ENCODE data around the gene RBP7. TPM values are rescaled to one million over a fixed set of nuclear protein-coding genes. Genes with fewer than 3 reads are reported as not detected.
"Not testable (repeated sequence)": the region's sequence is repeated elsewhere in the genome, so short reads cannot be mapped to it uniquely, and the experiment has no call there.

Gene RBP7
- total RNA-seq: not detected

DNA sequence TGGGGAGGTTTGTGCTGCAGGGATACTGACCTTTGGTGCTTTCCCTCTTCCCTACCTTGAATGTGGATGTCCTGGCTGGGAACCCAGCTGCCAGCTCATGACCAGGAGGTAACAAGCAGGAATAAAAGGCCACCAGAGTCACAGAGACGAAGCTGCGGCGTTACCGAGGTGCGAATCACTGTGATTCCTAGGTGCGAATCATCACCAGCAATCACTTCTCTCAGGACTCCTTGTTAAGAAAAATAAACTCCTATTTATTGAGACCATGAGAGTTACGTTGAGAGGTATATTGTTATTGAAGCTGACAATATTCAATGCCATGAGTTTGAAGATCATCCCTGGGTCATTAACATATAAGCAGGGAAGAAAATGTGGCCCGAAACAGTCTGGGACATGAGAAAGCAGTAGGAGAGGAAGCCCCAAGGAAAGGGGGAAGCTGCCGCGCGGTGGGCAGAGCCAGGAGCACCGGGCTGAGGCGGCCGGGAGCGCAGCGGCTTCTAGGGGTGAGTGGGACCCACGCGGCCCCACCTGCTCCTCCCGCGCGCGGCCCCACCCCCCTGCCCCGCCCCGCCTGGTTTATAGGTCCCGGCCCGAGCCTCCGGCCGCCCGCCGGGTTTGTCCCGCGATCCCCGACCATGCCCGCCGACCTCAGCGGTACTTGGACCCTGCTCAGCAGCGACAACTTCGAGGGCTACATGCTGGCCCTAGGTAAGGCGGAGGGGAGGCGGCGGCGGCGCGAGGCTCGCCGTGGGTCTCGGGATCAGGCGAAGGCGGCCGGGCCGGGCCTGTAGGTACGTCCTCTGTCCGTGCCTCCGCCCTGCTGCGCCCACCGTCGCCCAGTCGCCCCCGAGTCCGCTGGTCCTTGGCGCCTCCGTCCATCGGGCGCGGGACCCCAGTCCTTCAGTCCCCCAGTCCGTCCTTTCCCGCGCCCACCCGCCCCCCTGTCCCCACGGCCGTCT lies at the start of gene RBP7:
RBP7 (plus strand) TSS at position 605 of the 959 bp plus-strand sequence; CDS start at position 636, 31 bp downstream.
- CTCF ChIA-PET: no interaction called here
- peaks cover 23% of the 10 kb centered on the region for H3K27me3 Mint-ChIP-seq (ENCODE audit: low read depth)
- H3K4me1 Mint-ChIP-seq (ENCODE audit: low read depth): peaks cover 10% of the 10 kb centered on the region
- DNase-seq: no peak
- no peaks in the 10 kb centered on the region for H3K36me3 Mint-ChIP-seq (ENCODE audit: low read depth)
- no peak within 1 kb of the TSS for H3K27ac Mint-ChIP-seq
- no peaks in the 10 kb centered on the region for H3K9me3 Mint-ChIP-seq
- intact Hi-C loops (cut with micrococcal nuclease): no loop called here
- peak within 1 kb of the TSS; percentile 74 for H3K4me3 Mint-ChIP-seq

GRCh38 chr1:9957726-9958125 lies 39.3 kb upstream of the RBP7 start:
- intact Hi-C loops (cut with micrococcal nuclease): no loop called here
- no peak for DNase-seq
- Mint-ChIP-seq H3K9me3 (no peaks in the 10 kb centered on the region), H3K36me3 (ENCODE audit: low read depth) (no peaks in the 10 kb centered on the region), H3K27me3 (ENCODE audit: low read depth) (no peaks in the 10 kb centered on the region), H3K4me1 (ENCODE audit: low read depth) (no peaks in the 10 kb centered on the region), H3K27ac (no peak overlapping the region), H3K4me3 (no peak overlapping the region)
- CTCF ChIA-PET: interaction anchor here (1.2 kb wide), 1 partner anchor 170 kb away, joined by 3 read pairs; no protein-coding TSS in a partner anchor

GRCh38 chr1:9960011-9960410 lies 37.0 kb upstream of the RBP7 start:
- H3K4me3 Mint-ChIP-seq: no peak overlapping the region
- H3K9me3 Mint-ChIP-seq: no peaks in the 10 kb centered on the region
- H3K36me3 Mint-ChIP-seq (ENCODE audit: low read depth): no peaks in the 10 kb centered on the region
- no peak overlapping the region for H3K27ac Mint-ChIP-seq
- no peaks in the 10 kb centered on the region for H3K27me3 Mint-ChIP-seq (ENCODE audit: low read depth)
- CTCF ChIA-PET: no interaction called here
- H3K4me1 Mint-ChIP-seq (ENCODE audit: low read depth): no peaks in the 10 kb centered on the region
- no peak for DNase-seq
- intact Hi-C loops (cut with micrococcal nuclease): no loop called here

DNA sequence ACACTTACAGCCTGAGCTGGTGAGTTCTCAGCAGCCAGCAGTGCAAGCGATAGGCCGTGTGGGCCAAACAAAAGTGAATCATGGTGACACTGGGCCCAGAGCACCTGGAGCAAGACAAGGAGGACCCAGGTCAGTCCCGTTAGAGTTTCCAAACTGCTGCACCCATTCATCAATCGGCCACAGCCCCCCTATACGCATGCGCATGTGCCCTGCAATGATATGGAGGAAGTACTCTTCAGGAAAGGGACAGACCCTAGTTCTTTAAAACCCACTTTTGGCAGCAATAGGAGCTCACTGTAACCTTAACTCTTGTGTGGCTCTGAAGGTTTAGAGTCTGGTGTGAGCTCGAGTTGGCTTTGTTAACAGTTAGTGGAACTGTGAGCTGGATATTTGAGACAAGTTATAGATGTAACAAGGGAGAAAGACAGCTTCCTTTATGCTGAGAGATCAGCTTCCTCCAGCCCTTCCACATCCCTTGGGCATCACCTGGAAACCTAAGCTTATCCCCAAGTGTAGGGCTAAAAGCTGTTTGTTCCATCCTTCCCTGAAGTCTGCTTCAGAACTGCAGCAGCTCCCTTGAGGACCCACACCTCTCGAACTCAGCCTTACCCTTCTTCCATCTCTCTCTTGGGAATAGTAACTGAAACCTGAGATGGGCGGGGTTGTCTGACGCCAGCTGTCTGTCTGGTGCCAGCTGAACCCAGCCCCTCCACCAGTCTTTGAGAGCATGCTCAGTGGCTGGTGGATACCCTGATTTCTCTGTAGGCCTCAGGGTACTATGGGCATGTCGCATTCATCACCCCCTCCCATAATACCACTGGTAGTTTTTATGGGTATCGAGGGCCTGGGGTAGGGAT lies 36.1 kb upstream of the RBP7 start:
- intact Hi-C loops (cut with micrococcal nuclease): no loop called here
- H3K36me3 Mint-ChIP-seq (ENCODE audit: low read depth): no peaks in the 10 kb centered on the region
- DNase-seq: no peak
- no peaks in the 10 kb centered on the region for H3K9me3 Mint-ChIP-seq
- no peak overlapping the region for H3K4me3 Mint-ChIP-seq
- CTCF ChIA-PET: interaction anchor here (0.9 kb wide), 2 partner anchors 10 to 445 kb away, joined by 3 to 4 read pairs; no protein-coding TSS in a partner anchor
- H3K27ac Mint-ChIP-seq: no peak overlapping the region
- no peaks in the 10 kb centered on the region for H3K27me3 Mint-ChIP-seq (ENCODE audit: low read depth)
- no peaks in the 10 kb centered on the region for H3K4me1 Mint-ChIP-seq (ENCODE audit: low read depth)

DNA sequence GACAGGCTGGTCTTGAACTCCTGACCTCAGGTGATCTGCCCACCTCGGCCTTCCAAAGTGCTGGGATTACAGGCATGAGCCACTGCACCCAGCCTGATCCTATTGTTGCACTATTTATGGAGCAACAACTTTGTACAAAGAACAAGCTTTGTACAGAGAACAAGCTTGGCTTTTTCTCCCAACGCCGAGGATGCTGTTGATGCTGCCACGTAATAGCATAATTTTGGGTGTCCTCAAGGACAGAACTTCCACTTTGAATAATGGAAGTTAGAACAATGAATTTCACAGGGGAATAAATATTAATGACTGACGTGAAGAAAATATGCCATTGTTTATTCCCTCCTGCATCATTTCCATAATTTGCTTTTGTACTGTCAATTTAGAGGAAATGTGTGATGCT lies 12.8 kb upstream of the RBP7 start:
- intact Hi-C loops (cut with micrococcal nuclease): no loop called here
- H3K4me1 Mint-ChIP-seq (ENCODE audit: low read depth): no peaks in the 10 kb centered on the region
- H3K27me3 Mint-ChIP-seq (ENCODE audit: low read depth): no peaks in the 10 kb centered on the region
- H3K27ac Mint-ChIP-seq: no peak overlapping the region
- H3K36me3 Mint-ChIP-seq (ENCODE audit: low read depth): peaks cover 9% of the 10 kb centered on the region
- H3K9me3 Mint-ChIP-seq: no peaks in the 10 kb centered on the region
- no peak for DNase-seq
- no peak overlapping the region for H3K4me3 Mint-ChIP-seq
- CTCF ChIA-PET: no interaction called here

DNA sequence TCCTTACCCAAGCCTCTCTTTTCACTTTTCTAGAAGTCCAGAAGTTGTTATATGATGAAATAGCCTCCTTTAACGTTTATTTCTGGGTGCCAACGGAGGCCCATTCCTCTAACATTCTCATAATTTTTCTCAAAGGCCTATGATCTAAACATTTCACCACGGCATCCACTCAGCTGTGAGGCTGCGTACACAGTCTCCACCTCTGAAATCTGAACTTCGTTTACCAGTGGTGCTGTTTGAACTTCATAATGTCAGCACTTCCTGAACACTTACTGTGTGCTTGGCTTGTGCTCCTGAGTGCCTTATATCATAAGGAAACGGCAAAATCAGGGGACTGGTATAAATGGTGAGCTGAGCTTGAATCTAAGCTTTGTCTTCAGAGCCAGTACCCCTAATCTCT lies 12.0 kb upstream of the RBP7 start:
- CTCF ChIA-PET: no interaction called here
- Mint-ChIP-seq H3K4me3 (no peak overlapping the region), H3K27me3 (ENCODE audit: low read depth) (no peaks in the 10 kb centered on the region), H3K36me3 (ENCODE audit: low read depth) (peaks cover 9% of the 10 kb centered on the region), H3K4me1 (ENCODE audit: low read depth) (no peaks in the 10 kb centered on the region), H3K27ac (no peak overlapping the region), H3K9me3 (no peaks in the 10 kb centered on the region)
- intact Hi-C loops (cut with micrococcal nuclease): no loop called here
- no peak for DNase-seq

- CTCF ChIA-PET: interaction anchor here (1.1 kb wide), 1 partner anchor 22 kb away, joined by 3 read pairs; no protein-coding TSS in a partner anchor
- no peak overlapping the region for H3K4me3 Mint-ChIP-seq
- intact Hi-C loops (cut with micrococcal nuclease): no loop called here
- H3K9me3 Mint-ChIP-seq: no peaks in the 10 kb centered on the region
- H3K27me3 Mint-ChIP-seq (ENCODE audit: low read depth): peaks cover 2% of the 10 kb centered on the region
- H3K4me1 Mint-ChIP-seq (ENCODE audit: low read depth): no peaks in the 10 kb centered on the region
- H3K36me3 Mint-ChIP-seq (ENCODE audit: low read depth): no peaks in the 10 kb centered on the region
- no peak overlapping the region for H3K27ac Mint-ChIP-seq
- no peak for DNase-seq
Measured at GRCh38 chr1:9989773-9990172, 7.3 kb upstream of the RBP7 start.

GRCh38 chr1:9990944-9991343 lies 6.1 kb upstream of the RBP7 start:
- CTCF ChIA-PET: interaction anchor here (0.7 kb wide), 1 partner anchor 41 kb away, joined by 3 read pairs; no protein-coding TSS in a partner anchor
- intact Hi-C loops (cut with micrococcal nuclease): no loop called here
- Mint-ChIP-seq H3K27ac (no peak overlapping the region), H3K36me3 (ENCODE audit: low read depth) (no peaks in the 10 kb centered on the region), H3K9me3 (no peaks in the 10 kb centered on the region), H3K4me1 (ENCODE audit: low read depth) (no peaks in the 10 kb centered on the region), H3K27me3 (ENCODE audit: low read depth) (peaks cover 2% of the 10 kb centered on the region), H3K4me3 (no peak overlapping the region)
- no peak for DNase-seq

- CTCF ChIA-PET: no interaction called here
- no peak for DNase-seq
- H3K4me1 Mint-ChIP-seq (ENCODE audit: low read depth): peaks cover 5% of the 10 kb centered on the region
- intact Hi-C loops (cut with micrococcal nuclease): no loop called here
- no peak overlapping the region for H3K4me3 Mint-ChIP-seq
- H3K36me3 Mint-ChIP-seq (ENCODE audit: low read depth): no peaks in the 10 kb centered on the region
- H3K9me3 Mint-ChIP-seq: no peaks in the 10 kb centered on the region
- H3K27me3 Mint-ChIP-seq (ENCODE audit: low read depth): peaks cover 11% of the 10 kb centered on the region
- H3K27ac Mint-ChIP-seq: no peak overlapping the region
Measured at GRCh38 chr1:9992910-9993309, 4.1 kb upstream of the RBP7 start.

- Mint-ChIP-seq H3K4me1 (ENCODE audit: low read depth) (peaks cover 9% of the 10 kb centered on the region), H3K27ac (no peak overlapping the region), H3K4me3 (no peak overlapping the region), H3K27me3 (ENCODE audit: low read depth) (peaks cover 18% of the 10 kb centered on the region), H3K9me3 (no peaks in the 10 kb centered on the region), H3K36me3 (ENCODE audit: low read depth) (no peaks in the 10 kb centered on the region)
- intact Hi-C loops (cut with micrococcal nuclease): no loop called here
- CTCF ChIA-PET: no interaction called here
- no peak for DNase-seq
Measured at GRCh38 chr1:9993561-9994075, 3.4 kb upstream of the RBP7 start.

DNA sequence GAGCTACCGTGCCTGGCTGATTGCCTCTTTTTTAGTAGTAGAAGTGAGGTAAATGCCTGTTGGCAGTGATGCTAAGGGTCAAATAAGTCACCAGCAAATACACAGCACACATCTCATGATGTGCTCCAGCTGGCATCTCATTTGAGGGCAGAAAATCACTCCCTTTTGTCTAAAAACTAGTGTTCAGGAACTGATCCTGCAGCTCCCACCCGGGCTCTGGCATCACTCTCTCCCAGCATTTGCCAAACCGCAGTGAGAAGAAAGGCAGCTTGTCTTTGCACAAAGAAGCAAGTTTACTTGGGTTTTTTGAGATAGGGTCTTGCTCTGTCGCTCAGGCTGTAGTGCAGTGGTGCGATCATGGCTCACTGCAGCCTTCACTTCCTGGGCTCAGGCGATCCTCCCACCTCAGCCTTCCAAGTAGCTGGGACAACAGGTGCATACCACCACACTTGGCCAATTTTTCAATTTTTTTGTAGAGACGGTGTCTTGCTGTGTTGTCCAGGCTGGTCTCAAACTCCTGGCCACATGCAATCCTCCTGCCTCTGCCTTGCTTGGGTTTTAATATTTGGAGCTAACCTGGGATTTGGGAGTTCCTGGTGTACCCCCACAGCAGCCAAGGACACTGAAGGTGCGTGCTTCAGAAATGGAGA lies 4.1 kb downstream of the RBP7 start:
- Mint-ChIP-seq H3K36me3 (ENCODE audit: low read depth) (no peaks in the 10 kb centered on the region), H3K4me1 (ENCODE audit: low read depth) (peaks cover 10% of the 10 kb centered on the region), H3K27ac (no peak overlapping the region), H3K9me3 (no peaks in the 10 kb centered on the region), H3K27me3 (ENCODE audit: low read depth) (peaks cover 21% of the 10 kb centered on the region), H3K4me3 (no peak overlapping the region)
- CTCF ChIA-PET: no interaction called here
- intact Hi-C loops (cut with micrococcal nuclease): no loop called here
- DNase-seq: no peak

- H3K4me1 Mint-ChIP-seq (ENCODE audit: low read depth); H3K36me3 Mint-ChIP-seq (ENCODE audit: low read depth); H3K4me3 Mint-ChIP-seq; H3K27me3 Mint-ChIP-seq (ENCODE audit: low read depth); intact Hi-C loops (cut with micrococcal nuclease); H3K9me3 Mint-ChIP-seq; DNase-seq; H3K27ac Mint-ChIP-seq; CTCF ChIA-PET: not testable (repeated sequence)
Measured at GRCh38 chr1:10005248-10005647, 8.2 kb downstream of the RBP7 start.

Data from activated naive CD4-positive, alpha-beta T cell treated with anti-CD3 and anti-CD28 coated beads for 36 hours (primary cell).